HepG2 (cell line): Measurements from ENCODE around the gene CHDH.

ENCODE experiments used
- EEA1 ChIP-seq: sonication (generic); formaldehyde crosslinking; IDR thresholded peaks from 2 replicates; pipeline ENCODE4 v1.5.1; 2020; ENCODE audit warnings: mild to moderate bottlenecking, missing genetic modification reagents, borderline replicate concordance
- MAFK ChIP-seq, 2 experiments: IDR thresholded peaks in 1 of 2; conservative IDR thresholded peaks in 1 of 2; 2 replicates each; pipeline ENCODE4 v1.6.1; 2011; ENCODE audit warnings: improper control_type of control experiment in 2 of 2, low read length in 2 of 2
- POLR2AphosphoS5 ChIP-seq: IDR thresholded peaks from 2 replicates; pipeline ENCODE4 v1.6.1; 2012; ENCODE audit warnings: low read depth, low read length
- TOE1 ChIP-seq: sonication (generic); formaldehyde crosslinking; IDR thresholded peaks from 2 replicates; pipeline ENCODE4 v1.4.0; 2020; ENCODE audit warnings: mild to moderate bottlenecking, missing genetic modification reagents
- ZNF350 ChIP-seq: sonication (generic); formaldehyde crosslinking; IDR thresholded peaks from 2 replicates; pipeline ENCODE4 v1.4.0; 2020; ENCODE audit warnings: mild to moderate bottlenecking, low read depth, missing genetic modification reagents, borderline replicate concordance
- TF ChIP-seq, protein P1 (sequence below): IDR thresholded peaks from 2 replicates; pipeline ENCODE4 v1.6.1; 2016; ENCODE audit warnings: missing compliant biosample characterization, missing genetic modification reagents, borderline replicate concordance
- TF ChIP-seq, protein P2 (sequence below): sonication (generic); formaldehyde crosslinking; IDR thresholded peaks from 2 replicates; pipeline ENCODE4 v1.4.0; 2020; ENCODE audit warnings: missing genetic modification reagents
- TF ChIP-seq, protein P3 (sequence below): sonication (generic); formaldehyde crosslinking; IDR thresholded peaks from 2 replicates; pipeline ENCODE4 v1.5.0; 2020; ENCODE audit warnings: mild to moderate bottlenecking, missing genetic modification reagents, moderate library complexity

- no peak for TF ChIP-seq TOE1 (CRISPR knock-in tag)
- no peak for TF ChIP-seq EEA1 (CRISPR knock-in tag)
- no peak for TF ChIP-seq ZNF350
- TF ChIP-seq, protein P1, sequence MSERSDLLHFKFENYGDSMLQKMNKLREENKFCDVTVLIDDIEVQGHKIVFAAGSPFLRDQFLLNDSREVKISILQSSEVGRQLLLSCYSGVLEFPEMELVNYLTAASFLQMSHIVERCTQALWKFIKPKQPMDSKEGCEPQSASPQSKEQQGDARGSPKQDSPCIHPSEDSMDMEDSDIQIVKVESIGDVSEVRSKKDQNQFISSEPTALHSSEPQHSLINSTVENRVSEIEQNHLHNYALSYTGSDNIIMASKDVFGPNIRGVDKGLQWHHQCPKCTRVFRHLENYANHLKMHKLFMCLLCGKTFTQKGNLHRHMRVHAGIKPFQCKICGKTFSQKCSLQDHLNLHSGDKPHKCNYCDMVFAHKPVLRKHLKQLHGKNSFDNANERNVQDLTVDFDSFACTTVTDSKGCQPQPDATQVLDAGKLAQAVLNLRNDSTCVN: no peak
- TF ChIP-seq POLR2AphosphoS5: peak; percentile 31; the same call in 1 of the 2 replicates
- TF ChIP-seq, protein P2, sequence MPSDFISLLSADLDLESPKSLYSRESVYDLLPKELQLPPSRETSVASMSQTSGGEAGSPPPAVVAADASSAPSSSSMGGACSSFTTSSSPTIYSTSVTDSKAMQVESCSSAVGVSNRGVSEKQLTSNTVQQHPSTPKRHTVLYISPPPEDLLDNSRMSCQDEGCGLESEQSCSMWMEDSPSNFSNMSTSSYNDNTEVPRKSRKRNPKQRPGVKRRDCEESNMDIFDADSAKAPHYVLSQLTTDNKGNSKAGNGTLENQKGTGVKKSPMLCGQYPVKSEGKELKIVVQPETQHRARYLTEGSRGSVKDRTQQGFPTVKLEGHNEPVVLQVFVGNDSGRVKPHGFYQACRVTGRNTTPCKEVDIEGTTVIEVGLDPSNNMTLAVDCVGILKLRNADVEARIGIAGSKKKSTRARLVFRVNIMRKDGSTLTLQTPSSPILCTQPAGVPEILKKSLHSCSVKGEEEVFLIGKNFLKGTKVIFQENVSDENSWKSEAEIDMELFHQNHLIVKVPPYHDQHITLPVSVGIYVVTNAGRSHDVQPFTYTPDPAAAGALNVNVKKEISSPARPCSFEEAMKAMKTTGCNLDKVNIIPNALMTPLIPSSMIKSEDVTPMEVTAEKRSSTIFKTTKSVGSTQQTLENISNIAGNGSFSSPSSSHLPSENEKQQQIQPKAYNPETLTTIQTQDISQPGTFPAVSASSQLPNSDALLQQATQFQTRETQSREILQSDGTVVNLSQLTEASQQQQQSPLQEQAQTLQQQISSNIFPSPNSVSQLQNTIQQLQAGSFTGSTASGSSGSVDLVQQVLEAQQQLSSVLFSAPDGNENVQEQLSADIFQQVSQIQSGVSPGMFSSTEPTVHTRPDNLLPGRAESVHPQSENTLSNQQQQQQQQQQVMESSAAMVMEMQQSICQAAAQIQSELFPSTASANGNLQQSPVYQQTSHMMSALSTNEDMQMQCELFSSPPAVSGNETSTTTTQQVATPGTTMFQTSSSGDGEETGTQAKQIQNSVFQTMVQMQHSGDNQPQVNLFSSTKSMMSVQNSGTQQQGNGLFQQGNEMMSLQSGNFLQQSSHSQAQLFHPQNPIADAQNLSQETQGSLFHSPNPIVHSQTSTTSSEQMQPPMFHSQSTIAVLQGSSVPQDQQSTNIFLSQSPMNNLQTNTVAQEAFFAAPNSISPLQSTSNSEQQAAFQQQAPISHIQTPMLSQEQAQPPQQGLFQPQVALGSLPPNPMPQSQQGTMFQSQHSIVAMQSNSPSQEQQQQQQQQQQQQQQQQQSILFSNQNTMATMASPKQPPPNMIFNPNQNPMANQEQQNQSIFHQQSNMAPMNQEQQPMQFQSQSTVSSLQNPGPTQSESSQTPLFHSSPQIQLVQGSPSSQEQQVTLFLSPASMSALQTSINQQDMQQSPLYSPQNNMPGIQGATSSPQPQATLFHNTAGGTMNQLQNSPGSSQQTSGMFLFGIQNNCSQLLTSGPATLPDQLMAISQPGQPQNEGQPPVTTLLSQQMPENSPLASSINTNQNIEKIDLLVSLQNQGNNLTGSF (CRISPR knock-in tag): no peak
- TF ChIP-seq MAFK (conservative IDR thresholded peaks at IDR 0.05 in 1 of 2, IDR thresholded peaks at IDR 0.05 in 1 of 2; ENCODE audit: low read length in 2 of 2): no peak
- TF ChIP-seq, protein P3, sequence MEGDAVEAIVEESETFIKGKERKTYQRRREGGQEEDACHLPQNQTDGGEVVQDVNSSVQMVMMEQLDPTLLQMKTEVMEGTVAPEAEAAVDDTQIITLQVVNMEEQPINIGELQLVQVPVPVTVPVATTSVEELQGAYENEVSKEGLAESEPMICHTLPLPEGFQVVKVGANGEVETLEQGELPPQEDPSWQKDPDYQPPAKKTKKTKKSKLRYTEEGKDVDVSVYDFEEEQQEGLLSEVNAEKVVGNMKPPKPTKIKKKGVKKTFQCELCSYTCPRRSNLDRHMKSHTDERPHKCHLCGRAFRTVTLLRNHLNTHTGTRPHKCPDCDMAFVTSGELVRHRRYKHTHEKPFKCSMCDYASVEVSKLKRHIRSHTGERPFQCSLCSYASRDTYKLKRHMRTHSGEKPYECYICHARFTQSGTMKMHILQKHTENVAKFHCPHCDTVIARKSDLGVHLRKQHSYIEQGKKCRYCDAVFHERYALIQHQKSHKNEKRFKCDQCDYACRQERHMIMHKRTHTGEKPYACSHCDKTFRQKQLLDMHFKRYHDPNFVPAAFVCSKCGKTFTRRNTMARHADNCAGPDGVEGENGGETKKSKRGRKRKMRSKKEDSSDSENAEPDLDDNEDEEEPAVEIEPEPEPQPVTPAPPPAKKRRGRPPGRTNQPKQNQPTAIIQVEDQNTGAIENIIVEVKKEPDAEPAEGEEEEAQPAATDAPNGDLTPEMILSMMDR (CRISPR knock-in tag): no peak
Measured at GRCh38 chr3:53843195-53844177, 2.7 kb downstream of the CHDH start.
